Fibroblast of lung (primary cell): Measurements from ENCODE around the gene GALP. TPM values are rescaled to one million over a fixed set of nuclear protein-coding genes. Genes with fewer than 3 reads are reported as not detected.
"Not testable (repeated sequence)": the region's sequence is repeated elsewhere in the genome, so short reads cannot be mapped to it uniquely, and the experiment has no call there.

Experiments used
- DNase-seq, 2 donors: peaks; one replicate each; pipeline versions ENCODE4 v3.0.0 to v3.0.0-alpha.2; 2010; ENCODE audit warnings: low read depth in 2 of 2
- H2AFZ ChIP-seq: 2 replicates; pipeline ENCODE4 v1.5.1; 2012; ENCODE audit warnings: low read length, control low read depth, inconsistent platforms
- H3K27ac ChIP-seq: 2 replicates; pipeline ENCODE4 v1.5.1; 2011; ENCODE audit warnings: low read length, control low read depth; ENCODE audit not compliant: insufficient read depth
- H3K27me3 ChIP-seq: 2 replicates; pipeline ENCODE4 v1.5.1; 2011; ENCODE audit warnings: mild to moderate bottlenecking, low read length; ENCODE audit not compliant: control insufficient read depth, insufficient read depth
- H3K36me3 ChIP-seq: 2 replicates; pipeline ENCODE4 v1.5.1; 2011; ENCODE audit warnings: low read length; ENCODE audit not compliant: control insufficient read depth, insufficient read depth
- H3K4me1 ChIP-seq: 2 replicates; pipeline ENCODE4 v1.5.1; 2011; ENCODE audit warnings: low read length; ENCODE audit not compliant: control insufficient read depth, insufficient read depth; ENCODE audit errors: extremely low read depth
- H3K4me2 ChIP-seq: 2 replicates; pipeline ENCODE4 v1.5.1; 2011; ENCODE audit warnings: low read length, control low read depth; ENCODE audit not compliant: insufficient read depth; ENCODE audit errors: extremely low read depth
- H3K4me3 ChIP-seq, 4 experiments: fragments of 200-600 bp in 1 of 4; sonication (generic) in 1 of 4; replicated peaks in 1 of 4; 2 replicates each; pipeline ENCODE4 v1.5.1; 2011 to 2016; ENCODE audit warnings: low read length in 4 of 4, low read depth in 3 of 4, mild to moderate bottlenecking in 3 of 4, control low read depth in 2 of 4, inconsistent platforms in 1 of 4, mixed read lengths in 1 of 4; ENCODE audit not compliant: insufficient read depth in 1 of 4; ENCODE audit errors: control extremely low read depth in 1 of 4
- H3K79me2 ChIP-seq: 2 replicates; pipeline ENCODE4 v1.5.1; 2012; ENCODE audit warnings: mild to moderate bottlenecking, low read length, inconsistent platforms; ENCODE audit not compliant: control insufficient read depth, insufficient read depth
- H3K9ac ChIP-seq: 2 replicates; pipeline ENCODE4 v1.5.1; 2011; ENCODE audit warnings: mild to moderate bottlenecking, low read length, control low read depth; ENCODE audit not compliant: insufficient read depth
- H3K9me3 ChIP-seq: 2 replicates; pipeline ENCODE4 v1.5.1; 2012; ENCODE audit warnings: low read depth, low read length; ENCODE audit not compliant: control insufficient read depth, insufficient read depth
- H4K20me1 ChIP-seq: 2 replicates; pipeline ENCODE4 v1.5.1; 2011; ENCODE audit warnings: low read length; ENCODE audit not compliant: control insufficient read depth, insufficient read depth; ENCODE audit errors: extremely low read depth
- CTCF ChIP-seq, 2 donors: IDR thresholded peaks in 1 of 2; conservative IDR thresholded peaks in 1 of 2; 1 replicate in 1 of 2; 2 replicates in 1 of 2; pipeline ENCODE4 v1.5.1; 2011 to 2012; ENCODE audit warnings: low read length in 2 of 2, control low read depth in 1 of 2, inconsistent platforms in 1 of 2, low read depth in 1 of 2, mild to moderate bottlenecking in 1 of 2
- EZH2 ChIP-seq: IDR thresholded peaks from 2 replicates; pipeline ENCODE4 v1.5.1; 2012; ENCODE audit warnings: low read length, control low read depth, mild to moderate bottlenecking; ENCODE audit errors: missing control alignments
- polyA plus RNA-seq, 2 donors: library from polyadenylated mRNA; depleted of rRNA in 1 of 2; stranded (reverse) in 1 of 2; unstranded in 1 of 2; fragments of >200 nt; gene quantifications; 2 replicates each; pipeline ENCODE4 v1.2.1, GENCODE V29; 2011 to 2012; ENCODE audit warnings: missing spikeins in 1 of 2
- total RNA-seq: library from RNA; depleted of rRNA; stranded (reverse); fragments of >200 nt; gene quantifications from 2 replicates; pipeline ENCODE4 v1.2.1, GENCODE V29; 2014

Gene GALP
- total and polyA plus RNA-seq, 2 donors (not counting 1 experiment from before 2014, with no cell fraction given), result not detected

DNA sequence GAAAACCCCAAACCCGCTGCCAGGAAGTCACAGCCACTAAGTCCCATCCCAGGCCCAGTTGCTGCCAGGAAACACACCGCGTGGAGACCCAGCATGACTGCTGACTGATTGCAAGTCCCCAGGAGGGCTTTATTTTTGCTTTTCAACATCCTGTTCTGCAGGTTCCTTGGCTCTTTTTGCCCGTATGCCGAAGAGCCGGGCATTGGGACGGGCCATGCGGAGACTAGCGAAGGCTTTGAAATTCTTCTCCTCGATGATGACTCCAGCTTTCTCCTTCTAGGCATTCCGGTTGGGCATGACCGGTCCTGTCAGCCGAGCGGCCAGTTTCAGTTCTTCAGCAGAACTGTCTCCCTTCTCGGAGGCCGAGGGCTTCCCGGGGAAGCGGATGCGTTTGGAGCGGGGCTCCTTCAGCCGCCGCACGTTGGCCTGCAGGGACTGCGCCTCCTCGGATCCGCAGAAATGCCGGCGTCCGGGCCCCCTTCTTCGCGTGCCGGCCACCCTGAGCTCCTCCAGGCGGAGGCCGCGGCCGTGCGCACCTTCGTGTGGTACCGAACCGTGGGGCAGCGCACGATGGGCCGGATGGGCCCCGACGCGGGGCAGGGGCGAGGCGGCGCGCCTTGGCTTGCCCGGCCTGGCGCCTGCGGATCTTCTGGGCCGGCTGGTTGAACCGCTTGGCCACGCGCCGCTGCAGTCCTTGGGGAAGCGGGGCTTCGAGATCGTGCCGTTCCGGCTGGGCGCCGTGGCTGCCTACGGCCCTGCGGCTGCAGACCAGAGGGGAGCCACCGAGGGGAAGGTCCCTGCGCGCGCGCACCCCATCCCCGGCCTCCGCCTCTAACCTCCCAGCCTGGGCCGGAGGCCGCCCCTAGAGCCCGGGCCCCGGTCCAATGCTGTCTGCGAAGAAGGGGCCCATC lies 41.5 kb downstream of the GALP start:
- Histone ChIP-seq H3K4me2 (peak overlapping the region; percentile 37), H3K27me3 (no peaks in the 10 kb centered on the region), H3K27ac (no peak overlapping the region), H3K4me1 (no peaks in the 10 kb centered on the region), H2AFZ (peak overlapping the region; percentile 23), H3K9ac (no peak overlapping the region), H3K9me3 (no peaks in the 10 kb centered on the region), H3K4me3 (peak overlapping the region in 1 of 4 experiments; percentile 40), H3K79me2 (no peaks in the 10 kb centered on the region), H3K36me3 (no peaks in the 10 kb centered on the region), H4K20me1 (no peaks in the 10 kb centered on the region)
- peak; percentile 11 to 39 for DNase-seq
- TF ChIP-seq EZH2, result no peak
- no peak for TF ChIP-seq CTCF (conservative IDR thresholded peaks at IDR 0.05 in 1 of 2, IDR thresholded peaks at IDR 0.05 in 1 of 2; ENCODE audit: low read depth in 1 of 2, low read length in 2 of 2)

GRCh38 chr19:56218961-56219360 lies 43.2 kb downstream of the GALP start:
- H3K9ac ChIP-seq, result no peak overlapping the region
- H3K27ac ChIP-seq, result no peak overlapping the region
- H2AFZ ChIP-seq, result no peak overlapping the region
- no peak overlapping the region for H3K4me2 ChIP-seq
- no peaks in the 10 kb centered on the region for H3K79me2 ChIP-seq
- no peaks in the 10 kb centered on the region for H3K4me1 ChIP-seq
- H3K27me3 ChIP-seq, result no peaks in the 10 kb centered on the region
- H3K9me3 ChIP-seq, result no peaks in the 10 kb centered on the region
- H3K36me3 ChIP-seq, result no peaks in the 10 kb centered on the region
- H3K4me3 ChIP-seq, result no peak overlapping the region
- TF ChIP-seq EZH2 (no peak), CTCF (conservative IDR thresholded peaks at IDR 0.05 in 1 of 2, IDR thresholded peaks at IDR 0.05 in 1 of 2; ENCODE audit: low read depth in 1 of 2, low read length in 2 of 2) (no peak)
- H4K20me1 ChIP-seq, result no peaks in the 10 kb centered on the region
- DNase-seq, result no peak

DNA sequence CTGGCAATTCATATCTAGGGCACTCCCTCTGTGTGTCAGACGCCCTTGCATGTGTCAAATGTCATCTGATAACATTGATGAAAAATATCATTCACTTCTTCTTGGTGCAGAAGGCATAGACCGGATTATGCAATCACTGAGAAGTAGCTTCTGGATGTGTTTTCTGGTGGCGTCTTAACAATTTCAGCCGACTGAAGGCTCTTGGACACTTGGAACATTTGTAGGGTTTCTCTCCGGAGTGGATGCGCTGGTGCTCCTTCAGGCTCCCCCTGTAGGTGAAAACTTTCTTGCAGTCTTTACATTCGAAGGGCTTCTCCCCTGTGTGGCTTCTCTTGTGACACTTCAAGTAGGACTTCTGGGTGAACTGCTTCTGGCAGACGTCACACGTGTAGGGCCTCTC lies 45.6 kb downstream of the GALP start:
- H3K79me2 ChIP-seq, H3K9me3 ChIP-seq, H3K4me2 ChIP-seq, H3K4me1 ChIP-seq, DNase-seq, H4K20me1 ChIP-seq, H3K36me3 ChIP-seq, H3K4me3 ChIP-seq, H3K9ac ChIP-seq, H3K27ac ChIP-seq, H3K27me3 ChIP-seq, H2AFZ ChIP-seq: not testable (repeated sequence)
- TF ChIP-seq CTCF (conservative IDR thresholded peaks at IDR 0.05 in 1 of 2, IDR thresholded peaks at IDR 0.05 in 1 of 2; ENCODE audit: low read depth in 1 of 2, low read length in 2 of 2), result peak; percentile 21 to 22
